HepG2 (cell line): ENCODE data around the gene ASF1B. TPM values are rescaled to one million over a fixed set of nuclear protein-coding genes. Genes with fewer than 3 reads are reported as not detected.

ENCODE experiments used
- ATAC-seq: fragments of 200-7000 bp; cut with Tn5 transposase; 3 replicates; pipeline ENCODE4 v1.9.1; 2020; ENCODE audit warnings: mild to moderate bottlenecking, moderate library complexity
- BruUV-seq: library from RNA; stranded (reverse); fragments of 400-500 nt; replicated peaks from 2 replicates; lab custom pipeline; 2021; lab: Mats Ljungman, UMichigan
- CTCF ChIA-PET: fragments of 300-600 bp; formaldehyde crosslinking; extraction: SDS; loops from one replicate; lab custom pipeline; 2021; ENCODE audit warnings: low total read pairs, inconsistent platforms, low intra/inter-chr PET ratio; lab: Yijun Ruan, JAX
- POLR2A ChIA-PET: fragments of 350-600 bp; sonication (Branson Sonifier 250); formaldehyde crosslinking; loops from one replicate; lab custom pipeline; 2020; ENCODE audit warnings: antibody characterized with exemption, inconsistent platforms; lab: Yijun Ruan, JAX
- DNase-seq: peaks from one replicate; pipeline ENCODE4 v3.0.0-alpha.2; 2015; ENCODE audit warnings: low spot score
- FAIRE-seq: peaks from 3 replicates; lab custom pipeline; 2011; peaks lifted over from hg19 to GRCh38; lab: Jason Lieb, UNC
- H2AFZ ChIP-seq: one replicate; pipeline ENCODE4 v1.6.1; 2011; ENCODE audit warnings: low read length, inconsistent platforms
- H3K27ac ChIP-seq: fragments of 300-600 bp; 3 replicates; pipeline ENCODE4 v1.8.0; 2011; ENCODE audit warnings: mixed run types, mild to moderate bottlenecking, mixed read lengths, low read length, inconsistent platforms; ENCODE audit not compliant: insufficient read depth; ENCODE audit errors: extremely low read length
- H3K27me3 ChIP-seq, 2 experiments: fragments of 200-600 bp in 1 of 2; 2 replicates in 1 of 2; 3 replicates in 1 of 2; pipeline versions ENCODE4 v1.6.0 to v1.8.0; 2011; ENCODE audit warnings: low read length in 2 of 2, mild to moderate bottlenecking in 2 of 2, moderate library complexity in 2 of 2, inconsistent platforms in 1 of 2; ENCODE audit not compliant: insufficient read depth in 2 of 2, control insufficient read depth in 1 of 2
- H3K36me3 ChIP-seq, 2 experiments: fragments of 200-600 bp in 1 of 2; replicated peaks in 1 of 2; 2 replicates in 1 of 2; 3 replicates in 1 of 2; pipeline versions ENCODE4 v1.5.1 to v1.8.0; 2011; ENCODE audit warnings: low read length in 2 of 2, inconsistent platforms in 1 of 2; ENCODE audit not compliant: insufficient read depth in 2 of 2, control insufficient read depth in 1 of 2
- H3K4me1 ChIP-seq: 2 replicates; pipeline ENCODE4 v1.5.1; 2012; ENCODE audit warnings: low read length, inconsistent platforms; ENCODE audit not compliant: insufficient read depth
- H3K4me2 ChIP-seq: 2 replicates; pipeline ENCODE4 v1.6.0; 2011; ENCODE audit warnings: low read depth, low read length, inconsistent platforms
- H3K4me3 ChIP-seq, 3 experiments: fragments of 200-600 bp in 1 of 3; sonication (generic), shearing (Covaris generic) in 1 of 3; replicated peaks in 1 of 3; 2 replicates each; pipeline ENCODE4 v1.5.1; 2011 to 2016; ENCODE audit warnings: low read length in 3 of 3, inconsistent platforms in 2 of 3, low read depth in 2 of 3, mild to moderate bottlenecking in 2 of 3, control low read depth in 1 of 3, mixed read lengths in 1 of 3; ENCODE audit not compliant: insufficient read depth in 1 of 3
- H3K79me2 ChIP-seq: one replicate; pipeline ENCODE4 v1.6.1; 2011; ENCODE audit warnings: low read length, inconsistent platforms; ENCODE audit not compliant: insufficient read depth
- H3K9ac ChIP-seq: 2 replicates; pipeline ENCODE4 v1.6.0; 2011; ENCODE audit warnings: mild to moderate bottlenecking, low read depth, low read length, inconsistent platforms; ENCODE audit not compliant: insufficient read depth
- H3K9me3 ChIP-seq: 2 replicates; pipeline ENCODE4 v1.5.1; 2012; ENCODE audit warnings: mild to moderate bottlenecking, low read length
- H4K20me1 ChIP-seq: 2 replicates; pipeline ENCODE4 v1.6.0; 2011; ENCODE audit warnings: inconsistent platforms, mild to moderate bottlenecking, low read length, moderate library complexity; ENCODE audit not compliant: insufficient read depth
- ATF3 ChIP-seq: sonication (generic); formaldehyde crosslinking; IDR thresholded peaks from 2 replicates; pipeline ENCODE4 v1.4.0; 2020; ENCODE audit warnings: missing genetic modification reagents
- CHCHD3 ChIP-seq: sonication (generic); formaldehyde crosslinking; IDR thresholded peaks from 2 replicates; pipeline ENCODE4 v1.8.0; 2022; ENCODE audit warnings: mild to moderate bottlenecking, missing genetic modification reagents, moderate library complexity
- DMAP1 ChIP-seq: IDR thresholded peaks from 2 replicates; pipeline ENCODE4 v1.6.1; 2016
- RBFOX2 ChIP-seq: fragments of 200-400 bp; formaldehyde crosslinking; IDR thresholded peaks from 2 replicates; pipeline ENCODE4 v1.6.1; 2017; ENCODE audit warnings: low read depth, mild to moderate bottlenecking, low read length
- SMAD9 ChIP-seq: sonication (generic); formaldehyde crosslinking; IDR thresholded peaks from 2 replicates; pipeline ENCODE4 v1.5.1; 2020; ENCODE audit warnings: mild to moderate bottlenecking, missing genetic modification reagents
- XRCC5 ChIP-seq: fragments of 200-400 bp; formaldehyde crosslinking; optimal IDR thresholded peaks from 2 replicates; pipeline ENCODE3; 2017; ENCODE audit warnings: mild to moderate bottlenecking, low read length
- ZNF121 ChIP-seq: sonication (generic); formaldehyde crosslinking; IDR thresholded peaks from 2 replicates; pipeline ENCODE4 v1.5.0; 2020; ENCODE audit warnings: mild to moderate bottlenecking, missing genetic modification reagents
- ZNF672 ChIP-seq: sonication (generic); formaldehyde crosslinking; IDR thresholded peaks from 2 replicates; pipeline ENCODE4 v1.8.1; 2022; ENCODE audit warnings: missing genetic modification reagents
- WGBS: methylation state at CpG from one replicate; pipeline ENCODE4 v1.1.6; 2017; ENCODE audit warnings: low lambda C conversion rate; 5-methylcytosine and 5-hydroxymethylcytosine counted together
- in situ Hi-C: cut with HindIII; loops from 2 replicates; pipeline ENCODE4 v1.10.0; 2017; ENCODE audit warnings: low pct_unique_long_range_greater_than_20kb; ENCODE audit not compliant: extremely low pct_ligation_motif_present
- intact Hi-C: fragments of 100-400 bp; cut with micrococcal nuclease; formaldehyde crosslinking; loops from one replicate; pipeline ENCODE4 v1.10.0; 2022; ENCODE audit not compliant: unreplicated experiment
- polyA plus RNA-seq, 8 experiments: library from polyadenylated mRNA; depleted of rRNA in 3 of 8; stranded (reverse) in 7 of 8; unstranded in 1 of 8; fragments of >200 nt; fragmentation: Illumina TruSeq in 4 of 8; extraction: Trizol in 4 of 8; gene quantifications; 2 replicates each; pipeline versions ENCODE4 v1.2.1 to v1.2.3, GENCODE V29; 2011 to 2016; ENCODE audit warnings: low read depth in 4 of 8, missing spikeins in 1 of 8, mixed read lengths in 1 of 8; ENCODE audit not compliant: insufficient read depth in 1 of 8
- total RNA-seq, 5 experiments: library from RNA; depleted of rRNA; stranded (reverse); fragments of >200 nt; fragmentation: Illumina TruSeq; extraction: Trizol; gene quantifications; 2 replicates each; pipeline ENCODE4 v1.2.3, GENCODE V29; 2016; ENCODE audit warnings: low read depth in 1 of 5
- TF ChIP-seq, protein P1 (sequence below): sonication (generic); formaldehyde crosslinking; IDR thresholded peaks from 2 replicates; pipeline ENCODE4 v1.4.0; 2020; ENCODE audit warnings: mild to moderate bottlenecking, missing genetic modification reagents, borderline replicate concordance

ASF1B gene
- total and polyA plus RNA-seq, 2 of the 13 experiments (the other 11 are each of a cell fraction or from before 2014, with no cell fraction given) = 18.2 to 24.8 TPM

GRCh38 chr19:14141041-14141440, 4.7 kb upstream of the ASF1B start (continued):
- no peak for TF ChIP-seq ATF3 (CRISPR knock-in tag)
- TF ChIP-seq SMAD9 = no peak
- no peak for TF ChIP-seq ZNF121 (CRISPR knock-in tag)
- TF ChIP-seq, protein P1, sequence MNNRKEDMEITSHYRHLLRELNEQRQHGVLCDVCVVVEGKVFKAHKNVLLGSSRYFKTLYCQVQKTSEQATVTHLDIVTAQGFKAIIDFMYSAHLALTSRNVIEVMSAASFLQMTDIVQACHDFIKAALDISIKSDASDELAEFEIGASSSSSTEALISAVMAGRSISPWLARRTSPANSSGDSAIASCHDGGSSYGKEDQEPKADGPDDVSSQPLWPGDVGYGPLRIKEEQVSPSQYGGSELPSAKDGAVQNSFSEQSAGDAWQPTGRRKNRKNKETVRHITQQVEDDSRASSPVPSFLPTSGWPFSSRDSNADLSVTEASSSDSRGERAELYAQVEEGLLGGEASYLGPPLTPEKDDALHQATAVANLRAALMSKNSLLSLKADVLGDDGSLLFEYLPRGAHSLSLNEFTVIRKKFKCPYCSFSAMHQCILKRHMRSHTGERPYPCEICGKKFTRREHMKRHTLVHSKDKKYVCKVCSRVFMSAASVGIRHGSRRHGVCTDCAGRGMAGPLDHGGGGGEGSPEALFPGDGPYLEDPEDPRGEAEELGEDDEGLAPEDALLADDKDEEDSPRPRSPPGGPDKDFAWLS (CRISPR knock-in tag) = no peak
- TF ChIP-seq ZNF672 = no peak
- TF ChIP-seq DMAP1 (CRISPR knock-in tag) = no peak
- TF ChIP-seq CHCHD3 (CRISPR knock-in tag) = no peak

DNA sequence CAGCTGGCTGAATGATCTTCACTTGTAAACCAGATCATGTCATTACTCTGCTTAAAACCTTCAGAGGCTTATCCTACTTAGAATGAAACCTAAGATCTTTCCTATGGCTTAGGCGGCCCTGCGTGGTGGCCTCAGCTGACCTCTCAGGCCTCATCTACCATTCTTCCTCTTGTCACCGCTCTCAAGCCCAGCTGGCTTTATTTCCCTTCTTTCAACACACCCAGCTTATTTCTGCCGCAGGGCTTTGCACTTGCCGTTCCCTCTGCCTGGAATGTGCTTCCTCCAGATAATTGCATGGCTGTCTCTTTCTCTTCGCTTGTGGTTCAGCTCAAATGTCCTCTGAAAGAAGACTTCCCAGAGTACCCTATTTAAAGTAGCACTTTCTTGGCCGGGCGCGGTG, 3.6 kb upstream of the ASF1B start:
- Histone ChIP-seq H4K20me1 (no peaks in the 10 kb centered on the region), H3K27ac (no peak overlapping the region), H3K9ac (no peak overlapping the region), H3K4me1 (peaks cover 35% of the 10 kb centered on the region), H2AFZ (no peak overlapping the region), H3K4me3 (no peak overlapping the region), H3K36me3 (no peaks in the 10 kb centered on the region), H3K4me2 (no peak overlapping the region), H3K27me3 (no peaks in the 10 kb centered on the region), H3K79me2 (peaks cover 8% of the 10 kb centered on the region), H3K9me3 (no peaks in the 10 kb centered on the region)
- no TSS peak for BruUV-seq
- 97% methylated on average over 9 of the region's 9 CpGs for WGBS
- ATAC-seq = no peak
- in situ Hi-C loops (no loop called here), intact Hi-C loops (loop anchor here (5.0 kb wide), 1 partner anchor 1838 kb away; no protein-coding TSS in a partner anchor)
- FAIRE-seq = no peak
- TF ChIP-seq XRCC5 (no peak), RBFOX2 (no peak)
- ChIA-PET CTCF (no interaction called here), POLR2A (interaction anchor here (0.6 to 1.5 kb wide), 2 partner anchors 59 to 107 kb away, joined by 3 to 5 read pairs; no protein-coding TSS in a partner anchor)
- DNase-seq = no peak
